IMR-90 (cell line): ENCODE results near the gene PPM1L. TPM values are rescaled to one million over a fixed set of nuclear protein-coding genes. Genes with fewer than 3 reads are reported as not detected.

ENCODE experiments used
- ATAC-seq: fragments of 200-7000 bp; cut with Tn5 transposase; 2 replicates; pipeline ENCODE4 v1.9.1; 2020; ENCODE audit warnings: low read depth, mild to moderate bottlenecking, moderate library complexity
- BruUV-seq: library from RNA; stranded (reverse); fragments of 400-500 nt; replicated peaks from 2 replicates; lab custom pipeline; 2021; lab: Mats Ljungman, UMichigan
- CTCF ChIA-PET: fragments of 300-600 bp; formaldehyde crosslinking; extraction: SDS; loops from one replicate; lab custom pipeline; 2021; ENCODE audit warnings: antibody characterized with exemption; lab: Yijun Ruan, JAX
- POLR2A ChIA-PET: fragments of 300-600 bp; sonication (Branson Sonifier 250); formaldehyde crosslinking; loops from one replicate; lab custom pipeline; 2022; ENCODE audit warnings: antibody characterized with exemption; ENCODE audit not compliant: unreplicated experiment; lab: Charles Lee
- DNase-seq: peaks from one replicate; pipeline ENCODE4 v3.0.0; 2013
- H2AFZ ChIP-seq: replicated peaks from 2 replicates; pipeline ENCODE3; 2013; ENCODE audit warnings: low read length, mild to moderate bottlenecking; ENCODE audit not compliant: poor library complexity
- H2AK5ac ChIP-seq: 2 replicates; pipeline ENCODE4 v1.6.1; 2013; ENCODE audit warnings: low read depth, low read length, inconsistent platforms
- H2AK9ac ChIP-seq: replicated peaks from 2 replicates; pipeline ENCODE3; 2013; ENCODE audit warnings: mild to moderate bottlenecking, low read depth, low read length, moderate library complexity; ENCODE audit not compliant: poor library complexity
- H2BK120ac ChIP-seq: 2 replicates; pipeline ENCODE4 v1.6.1; 2013; ENCODE audit warnings: low read depth, low read length, inconsistent platforms
- H2BK15ac ChIP-seq: 3 replicates; pipeline ENCODE4 v1.6.1; 2013; ENCODE audit warnings: low read depth, low read length, inconsistent platforms
- H2BK20ac ChIP-seq: 2 replicates; pipeline ENCODE4 v1.6.1; 2013; ENCODE audit warnings: low read depth, mild to moderate bottlenecking, inconsistent platforms, low read length, moderate library complexity
- H2BK5ac ChIP-seq: 2 replicates; pipeline ENCODE4 v1.6.1; 2013; ENCODE audit warnings: mild to moderate bottlenecking, low read depth, low read length, inconsistent platforms; ENCODE audit not compliant: poor library complexity, severe bottlenecking
- H3K14ac ChIP-seq: replicated peaks from 2 replicates; pipeline ENCODE4 v1.6.1; 2013; ENCODE audit warnings: low read depth, low read length, inconsistent platforms
- H3K18ac ChIP-seq: 2 replicates; pipeline ENCODE4 v1.6.1; 2013; ENCODE audit warnings: low read depth, low read length, control low read depth
- H3K23ac ChIP-seq: 2 replicates; pipeline ENCODE4 v1.6.1; 2013; ENCODE audit warnings: low read depth, low read length, inconsistent platforms
- H3K27ac ChIP-seq: 2 replicates; pipeline ENCODE4 v1.5.1; 2013; ENCODE audit warnings: mild to moderate bottlenecking, control low read depth, low read length; ENCODE audit not compliant: insufficient read depth
- H3K27me3 ChIP-seq: 2 replicates; pipeline ENCODE4 v1.6.1; 2013; ENCODE audit warnings: low read length; ENCODE audit not compliant: control insufficient read depth, insufficient read depth
- H3K36me3 ChIP-seq: 2 replicates; pipeline ENCODE4 v1.6.1; 2013; ENCODE audit warnings: low read length, mixed read lengths; ENCODE audit not compliant: control insufficient read depth, insufficient read depth
- H3K4ac ChIP-seq: 2 replicates; pipeline ENCODE4 v1.6.1; 2013; ENCODE audit warnings: low read depth, low read length, inconsistent platforms
- H3K4me1 ChIP-seq: 2 replicates; pipeline ENCODE4 v1.6.1; 2013; ENCODE audit warnings: low read length, mixed read lengths; ENCODE audit not compliant: control insufficient read depth, insufficient read depth
- H3K4me2 ChIP-seq: 2 replicates; pipeline ENCODE4 v1.6.1; 2013; ENCODE audit warnings: low read depth, mild to moderate bottlenecking, control low read depth, low read length, moderate library complexity
- H3K4me3 ChIP-seq: 2 replicates; pipeline ENCODE4 v1.5.1; 2013; ENCODE audit warnings: low read depth, mild to moderate bottlenecking, control low read depth, low read length, moderate library complexity; ENCODE audit not compliant: insufficient read depth
- H3K56ac ChIP-seq: 2 replicates; pipeline ENCODE4 v1.6.1; 2013; ENCODE audit warnings: low read length, inconsistent platforms; ENCODE audit not compliant: insufficient read depth; ENCODE audit errors: extremely low read depth
- H3K79me1 ChIP-seq, 2 experiments: 2 replicates each; pipeline ENCODE4 v1.6.1; 2013; ENCODE audit warnings: low read length in 2 of 2, inconsistent platforms in 1 of 2, low read depth in 1 of 2
- H3K9ac ChIP-seq: 2 replicates; pipeline ENCODE4 v1.6.1; 2013; ENCODE audit warnings: low read depth, low read length, control low read depth
- H3K9me1 ChIP-seq: 2 replicates; pipeline ENCODE4 v1.6.1; 2013; ENCODE audit warnings: low read length, inconsistent platforms; ENCODE audit not compliant: insufficient read depth
- H3K9me3 ChIP-seq: 2 replicates; pipeline ENCODE4 v1.6.1; 2013; ENCODE audit warnings: low read length; ENCODE audit not compliant: control insufficient read depth, insufficient read depth
- H4K20me1 ChIP-seq: 2 replicates; pipeline ENCODE4 v1.6.1; 2013; ENCODE audit warnings: low read length, inconsistent platforms; ENCODE audit not compliant: insufficient read depth
- H4K5ac ChIP-seq: 2 replicates; pipeline ENCODE4 v1.6.1; 2013; ENCODE audit warnings: mild to moderate bottlenecking, low read depth, low read length, control low read depth
- H4K8ac ChIP-seq, 2 experiments: 2 replicates each; pipeline ENCODE4 v1.6.1; 2013; ENCODE audit warnings: low read depth in 2 of 2, low read length in 2 of 2, control low read depth in 1 of 2, inconsistent platforms in 1 of 2
- H4K91ac ChIP-seq: 2 replicates; pipeline ENCODE4 v1.6.1; 2013; ENCODE audit warnings: low read depth, low read length, inconsistent platforms; ENCODE audit not compliant: insufficient read depth
- BHLHE40 ChIP-seq: fragments of 150-350 bp; IDR thresholded peaks from 2 replicates; pipeline ENCODE4 v1.6.1; 2016; ENCODE audit warnings: mild to moderate bottlenecking, low read depth, low read length
- CTCF ChIP-seq: conservative IDR thresholded peaks from 2 replicates; pipeline ENCODE4 v1.5.1; 2012; ENCODE audit warnings: mild to moderate bottlenecking, low read depth, low read length, improper control_type of control experiment
- WGBS, 2 experiments: methylation state at CpG; one replicate each; pipeline versions ENCODE4 v1.1.5 to v1.1.7; 2013; ENCODE audit warnings: missing lambda C conversion rate in 2 of 2; ENCODE audit not compliant: insufficient read length in 1 of 2; ENCODE audit errors: extremely low coverage in 2 of 2; 5-methylcytosine and 5-hydroxymethylcytosine counted together
- dilution Hi-C: fragments of 300-500 bp; cut with HindIII; formaldehyde crosslinking; loops from one replicate; pipeline ENCODE4 v1.14.3; 2018; ENCODE audit warnings: low sequenced_read_pairs; ENCODE audit not compliant: unreplicated experiment
- in situ Hi-C: fragments of 300-500 bp; cut with MboI; formaldehyde crosslinking; loops from 3 replicates; pipeline ENCODE4 v1.14.3; 2019; ENCODE audit warnings: low sequenced_read_pairs, inconsistent platforms, mixed read lengths
- intact Hi-C: fragments of 100-400 bp; cut with micrococcal nuclease; formaldehyde crosslinking; loops from 2 replicates; pipeline ENCODE4 v1.10.0; 2022
- polyA plus RNA-seq, 3 experiments: library from polyadenylated mRNA; depleted of rRNA; stranded (reverse); fragments of >200 nt; gene quantifications; 2 replicates each; pipeline ENCODE4 v1.2.3, GENCODE V29; 2012; ENCODE audit warnings: low replicate concordance in 1 of 3
- total RNA-seq: library from RNA; depleted of rRNA; stranded (reverse); fragments of >200 nt; gene quantifications from 2 replicates; pipeline ENCODE4 v1.2.3, GENCODE V29; 2012

Gene PPM1L
- total and polyA plus RNA-seq, 2 of the 4 experiments (the other 2 are of a cell fraction): 0.14 to 0.18 TPM

GRCh38 chr3:161096771-161097367 lies 340.8 kb downstream of the PPM1L start:
- Histone ChIP-seq H2BK120ac (no peak overlapping the region), H3K9me3 (no peaks in the 10 kb centered on the region), H3K56ac (no peak overlapping the region), H3K14ac (no peak overlapping the region), H3K4me2 (no peak overlapping the region), H2BK20ac (no peak overlapping the region), H3K4me1 (no peaks in the 10 kb centered on the region), H4K5ac (no peak overlapping the region), H4K91ac (no peak overlapping the region), H3K9me1 (no peaks in the 10 kb centered on the region; the same call in 1 of the 2 replicates), H2AK5ac (no peak overlapping the region), H3K27ac (no peak overlapping the region), H3K18ac (no peak overlapping the region), H2AK9ac (no peak overlapping the region), H3K4me3 (no peak overlapping the region), H4K8ac (no peak overlapping the region), H3K36me3 (0 out of 2 replicates have a peak, but pooled peaks cover 2% of the 10 kb centered on the region), H4K20me1 (no peaks in the 10 kb centered on the region), H2BK5ac (no peak overlapping the region), H2AFZ (no peak overlapping the region), H3K9ac (no peak overlapping the region), H3K4ac (no peak overlapping the region), H3K79me1 (no peaks in the 10 kb centered on the region), H2BK15ac (no peak overlapping the region), H3K23ac (no peak overlapping the region), H3K27me3 (no peaks in the 10 kb centered on the region)
- ATAC-seq (no peak), DNase-seq (peak; percentile 4)
- in situ Hi-C loops: no loop called here
- WGBS, 2 experiments: 100% methylated on average over 1 of the region's 7 CpGs; no CpG with 5 or more reads in 1 of the 2 experiments
- CTCF ChIA-PET: interaction anchor here (0.5 kb wide), 1 partner anchor 217 kb away, joined by 3 read pairs; no protein-coding TSS in a partner anchor
- peak; percentile 14; the same call in 1 of the 2 replicates for TF ChIP-seq CTCF
- TF ChIP-seq BHLHE40: no peak
- no TSS peak for BruUV-seq
- dilution Hi-C loops: no loop called here
- POLR2A ChIA-PET: no interaction called here
- intact Hi-C loops: loop anchor here (1.0 kb wide), 1 partner anchor 327 kb away; no protein-coding TSS in a partner anchor
